ENCODE measurements around the gene CREB5. TPM values are rescaled to one million over a fixed set of nuclear protein-coding genes. Genes with fewer than 3 reads are reported as not detected.

Gene CREB5
- total RNA-seq, 1 experiment from 2014 or later: 5.2 TPM

DNA sequence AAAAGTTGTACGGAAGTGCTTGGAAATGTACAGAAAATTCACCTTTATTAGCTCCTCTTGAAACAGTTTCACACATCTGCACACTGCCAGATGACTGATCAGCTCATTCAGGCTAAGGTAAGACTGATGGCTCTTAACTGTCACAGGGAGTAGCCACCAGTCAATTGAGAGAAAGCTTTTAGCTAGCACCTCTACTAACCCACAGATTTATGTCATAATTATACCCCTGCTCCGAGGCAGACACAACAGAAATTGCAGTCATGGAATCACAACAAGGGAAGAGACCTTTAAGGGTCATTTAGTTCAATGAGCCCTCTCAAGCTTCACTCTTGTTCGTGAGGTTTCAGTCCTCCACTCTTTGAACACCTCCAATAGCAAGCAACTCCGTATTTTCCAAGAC lies 310.4 kb downstream of the CREB5 start:
- ChIA-PET CTCF (no interaction called here), POLR2A (ENCODE audit: unreplicated experiment) (no interaction called here)
- DNase-seq (no peak), ATAC-seq (no peak)
- no peaks in the 10 kb centered on the region for H3K9me3 ChIP-seq (ENCODE audit: low read length)
- H4K20me1 ChIP-seq (ENCODE audit: low read length): no peaks in the 10 kb centered on the region
- peaks cover 22% of the 10 kb centered on the region for H3K4me1 ChIP-seq (ENCODE audit: insufficient read depth, low read length)
- no peak overlapping the region for H2AFZ ChIP-seq (ENCODE audit: low read length)
- H3K4me2 ChIP-seq (ENCODE audit: low read length): no peak overlapping the region
- BruUV-seq (replicated peaks): no TSS peak
- TF ChIP-seq EZH2phosphoT487 (IDR thresholded peaks at IDR 0.05; ENCODE audit: borderline replicate concordance, low read length) (no peak), CTCF (conservative IDR thresholded peaks at IDR 0.05; ENCODE audit: low read depth, low read length) (no peak), EZH2 (IDR thresholded peaks at IDR 0.05; ENCODE audit: low read length, unreplicated experiment) (no peak)
- no peak overlapping the region for H3K4me3 ChIP-seq (ENCODE audit: low read length)
- no peak overlapping the region for H3K9ac ChIP-seq (ENCODE audit: low read length)
- intact Hi-C loops (cut with micrococcal nuclease): loop anchor here (10.0 kb wide), 1 partner anchor 308 kb away; the partner anchor contains the start of gene CREB5
- no peaks in the 10 kb centered on the region for H3K9me2 ChIP-seq (replicated peaks; ENCODE audit: low read length)
- no peaks in the 10 kb centered on the region for H3K79me2 ChIP-seq (ENCODE audit: low read length)
- no peaks in the 10 kb centered on the region for H3K27me3 ChIP-seq (ENCODE audit: low read length)
- no peaks in the 10 kb centered on the region for H3K36me3 ChIP-seq (ENCODE audit: low read depth, low read length)
- no peak overlapping the region for H3K27ac ChIP-seq (ENCODE audit: low read length)
- no peaks in the 10 kb centered on the region for H3F3A ChIP-seq (ENCODE audit: low read length, unreplicated experiment)

DNA sequence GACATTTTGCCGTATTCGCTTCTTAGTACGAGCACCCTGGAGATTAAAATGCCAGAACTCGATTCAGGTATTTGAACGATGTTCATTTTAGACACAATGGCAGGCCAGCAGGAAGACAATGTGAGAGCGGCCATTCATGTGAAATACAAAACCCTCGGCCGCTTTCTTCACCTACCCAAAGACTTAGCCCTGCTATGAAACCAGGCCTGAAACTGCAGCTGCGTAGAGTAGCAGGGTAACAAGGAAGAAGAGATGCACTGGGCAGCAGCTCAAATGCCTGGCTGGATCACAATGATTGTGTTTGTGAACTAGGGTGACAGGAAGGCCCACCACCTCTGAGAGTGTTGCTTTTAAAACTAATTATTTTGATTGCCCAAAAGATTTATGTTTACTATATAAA lies 311.0 kb downstream of the CREB5 start:
- no peak overlapping the region for H3K9ac ChIP-seq (ENCODE audit: low read length)
- BruUV-seq (replicated peaks): no TSS peak
- no peak for ATAC-seq
- H2AFZ ChIP-seq (ENCODE audit: low read length): no peak overlapping the region
- H4K20me1 ChIP-seq (ENCODE audit: low read length): no peaks in the 10 kb centered on the region
- no peak overlapping the region for H3K4me2 ChIP-seq (ENCODE audit: low read length)
- H3K36me3 ChIP-seq (ENCODE audit: low read depth, low read length): no peaks in the 10 kb centered on the region
- H3K79me2 ChIP-seq (ENCODE audit: low read length): no peaks in the 10 kb centered on the region
- no peak for DNase-seq
- H3K9me3 ChIP-seq (ENCODE audit: low read length): no peaks in the 10 kb centered on the region
- no peaks in the 10 kb centered on the region for H3K27me3 ChIP-seq (ENCODE audit: low read length)
- peaks cover 25% of the 10 kb centered on the region for H3K4me1 ChIP-seq (ENCODE audit: insufficient read depth, low read length)
- CTCF ChIA-PET: no interaction called here
- no peaks in the 10 kb centered on the region for H3K9me2 ChIP-seq (replicated peaks; ENCODE audit: low read length)
- no peaks in the 10 kb centered on the region for H3F3A ChIP-seq (ENCODE audit: low read length, unreplicated experiment)
- POLR2A ChIA-PET (ENCODE audit: unreplicated experiment): no interaction called here
- H3K27ac ChIP-seq (ENCODE audit: low read length): no peak overlapping the region
- intact Hi-C loops (cut with micrococcal nuclease): loop anchor here (10.0 kb wide), 1 partner anchor 309 kb away; the partner anchor contains the start of gene CREB5
- no peak overlapping the region for H3K4me3 ChIP-seq (ENCODE audit: low read length)
- no peak for TF ChIP-seq CTCF (conservative IDR thresholded peaks at IDR 0.05; ENCODE audit: low read depth, low read length)
- no peak for TF ChIP-seq EZH2 (IDR thresholded peaks at IDR 0.05; ENCODE audit: low read length, unreplicated experiment)
- no peak for TF ChIP-seq EZH2phosphoT487 (IDR thresholded peaks at IDR 0.05; ENCODE audit: borderline replicate concordance, low read length)

- POLR2A ChIA-PET (ENCODE audit: unreplicated experiment): interaction anchor here (1.1 to 1.2 kb wide), 2 partner anchors 39 to 82 kb away, joined by 3 to 7 read pairs; no protein-coding TSS in a partner anchor
- no peaks in the 10 kb centered on the region for H3K9me2 ChIP-seq (replicated peaks; ENCODE audit: low read length)
These were observed 312.2 kb downstream of the CREB5 start for GRCh38 chr7:28724563-28724962.

More at GRCh38 chr7:28724563-28724962, 312.2 kb downstream of the CREB5 start:
- intact Hi-C loops (cut with micrococcal nuclease): loop anchor here (2.0 to 10.0 kb wide), 4 partner anchors 74 to 310 kb away; partner anchors contain the start of gene CREB5
- no TSS peak for BruUV-seq (replicated peaks)
- Histone ChIP-seq H3K9ac (ENCODE audit: low read length) (no peak overlapping the region), H3K27me3 (ENCODE audit: low read length) (no peaks in the 10 kb centered on the region), H3K36me3 (ENCODE audit: low read depth, low read length) (no peaks in the 10 kb centered on the region), H3K4me1 (ENCODE audit: insufficient read depth, low read length) (peaks cover 37% of the 10 kb centered on the region), H3K4me2 (ENCODE audit: low read length) (peak overlapping the region; percentile 56; the same call in 1 of the 2 replicates), H3K4me3 (ENCODE audit: low read length) (no peak overlapping the region), H4K20me1 (ENCODE audit: low read length) (no peaks in the 10 kb centered on the region), H3K27ac (ENCODE audit: low read length) (no peak overlapping the region; the same call in 1 of the 2 replicates), H3K79me2 (ENCODE audit: low read length) (no peaks in the 10 kb centered on the region), H3K9me3 (ENCODE audit: low read length) (no peaks in the 10 kb centered on the region), H3F3A (ENCODE audit: low read length, unreplicated experiment) (no peaks in the 10 kb centered on the region), H2AFZ (ENCODE audit: low read length) (no peak overlapping the region)
- TF ChIP-seq EZH2 (IDR thresholded peaks at IDR 0.05; ENCODE audit: low read length, unreplicated experiment): no peak
- no peak for TF ChIP-seq CTCF (conservative IDR thresholded peaks at IDR 0.05; ENCODE audit: low read depth, low read length)
- TF ChIP-seq EZH2phosphoT487 (IDR thresholded peaks at IDR 0.05; ENCODE audit: borderline replicate concordance, low read length): no peak
- no peak for DNase-seq
- no peak for ATAC-seq
- CTCF ChIA-PET: interaction anchor here (0.5 kb wide), 1 partner anchor 820 kb away, joined by 6 read pairs; no protein-coding TSS in a partner anchor

All from PC-3 (cell line).